GM23338 (cell line): ENCODE measurements around the gene RPS19BP1. TPM values are rescaled to one million over a fixed set of nuclear protein-coding genes. Genes with fewer than 3 reads are reported as not detected.

Experiments used
- ATAC-seq: fragments of 200-7000 bp; cut with Tn5 transposase; 3 replicates; pipeline ENCODE4 v1.9.1; 2020
- DNase-seq: peaks from one replicate; pipeline ENCODE4 v3.0.0-alpha.2; 2015; ENCODE audit warnings: low spot score
- H2AFZ ChIP-seq: fragments of 200-600 bp; sonication (generic); 2 replicates; pipeline ENCODE4 v1.8.0; 2016; ENCODE audit warnings: antibody characterized with exemption, mild to moderate bottlenecking, moderate library complexity
- H3F3A ChIP-seq: fragments of 200-600 bp; sonication (generic); replicated peaks from 2 replicates; pipeline ENCODE4 v1.8.0; 2017; ENCODE audit warnings: antibody characterized with exemption, mixed run types, low read depth
- H3K27ac ChIP-seq: fragments of 200-600 bp; sonication (generic); 2 replicates; pipeline ENCODE4 v1.6.1; 2016; ENCODE audit warnings: low read depth
- H3K27me3 ChIP-seq: fragments of 200-600 bp; sonication (generic); 2 replicates; pipeline ENCODE4 v1.8.0; 2016; ENCODE audit warnings: mild to moderate bottlenecking, mixed run types, moderate library complexity; ENCODE audit not compliant: insufficient read depth
- H3K36me3 ChIP-seq: fragments of 200-600 bp; sonication (generic); 2 replicates; pipeline ENCODE4 v1.8.0; 2016; ENCODE audit warnings: mild to moderate bottlenecking; ENCODE audit not compliant: insufficient read depth
- H3K4me1 ChIP-seq: fragments of 200-600 bp; sonication (generic); 2 replicates; pipeline ENCODE4 v1.8.0; 2016; ENCODE audit warnings: mild to moderate bottlenecking, moderate library complexity; ENCODE audit not compliant: insufficient read depth
- H3K4me2 ChIP-seq: fragments of 200-600 bp; sonication (generic); 2 replicates; pipeline ENCODE4 v1.7.1; 2017; ENCODE audit warnings: mixed run types
- H3K4me3 ChIP-seq: fragments of 200-600 bp; sonication (generic); 2 replicates; pipeline ENCODE4 v1.6.1; 2016; ENCODE audit warnings: mixed run types
- H3K79me2 ChIP-seq: fragments of 200-600 bp; sonication (generic); replicated peaks from 2 replicates; pipeline ENCODE4 v1.8.0; 2017; ENCODE audit warnings: mild to moderate bottlenecking; ENCODE audit not compliant: insufficient read depth
- H3K9me2 ChIP-seq: fragments of 200-600 bp; sonication (generic); 2 replicates; pipeline ENCODE4 v1.8.0; 2017; ENCODE audit not compliant: insufficient read depth
- H4K20me1 ChIP-seq: fragments of 200-600 bp; sonication (generic); replicated peaks from 2 replicates; pipeline ENCODE4 v1.8.0; 2017; ENCODE audit warnings: mild to moderate bottlenecking; ENCODE audit not compliant: insufficient read depth
- H3K27ac Mint-ChIP-seq: 2 replicates; pipeline ENCODE4 v1.8.0; 2020; ENCODE audit warnings: inconsistent platforms, mild to moderate bottlenecking, moderate library complexity, mixed read lengths
- H3K27me3 Mint-ChIP-seq: 3 replicates; pipeline ENCODE4 v1.8.0; 2022; ENCODE audit warnings: low read depth, mild to moderate bottlenecking, moderate library complexity, mixed read lengths, inconsistent platforms; ENCODE audit not compliant: insufficient read depth, poor library complexity
- H3K36me3 Mint-ChIP-seq: 3 replicates; pipeline ENCODE4 v1.8.0; 2021; ENCODE audit warnings: low read depth, mild to moderate bottlenecking, inconsistent platforms, moderate library complexity, mixed read lengths
- H3K4me1 Mint-ChIP-seq: 3 replicates; pipeline ENCODE4 v1.8.0; 2020; ENCODE audit warnings: mild to moderate bottlenecking, inconsistent platforms, mixed read lengths
- H3K4me3 Mint-ChIP-seq: 3 replicates; pipeline ENCODE4 v1.8.0; 2021; ENCODE audit warnings: moderate library complexity, mild to moderate bottlenecking, inconsistent platforms, mixed read lengths
- H3K9me3 Mint-ChIP-seq: 3 replicates; pipeline ENCODE4 v1.8.0; 2020; ENCODE audit warnings: moderate library complexity, mild to moderate bottlenecking, inconsistent platforms, mixed read lengths
- CREB1 ChIP-seq: fragments of 250-450 bp; sonication (Bioruptor Pico); IDR thresholded peaks from 2 replicates; pipeline ENCODE4 v1.5.0; 2020; ENCODE audit warnings: low read depth, mild to moderate bottlenecking, moderate library complexity
- ETS1 ChIP-seq: IDR thresholded peaks from 2 replicates; pipeline ENCODE4 v1.6.1; 2016; ENCODE audit warnings: antibody characterized with exemption
- EZH2 ChIP-seq: fragments of 200-600 bp; sonication (generic); IDR thresholded peaks from one replicate; pipeline ENCODE4 v1.8.0; 2017; ENCODE audit warnings: antibody characterized with exemption, mild to moderate bottlenecking, low read depth; ENCODE audit not compliant: unreplicated experiment
- EZH2phosphoT487 ChIP-seq: fragments of 200-600 bp; sonication (generic); IDR thresholded peaks from one replicate; pipeline ENCODE4 v1.8.1; 2018; ENCODE audit warnings: antibody characterized with exemption; ENCODE audit not compliant: unreplicated experiment
- JUNB ChIP-seq: IDR thresholded peaks from one replicate; pipeline ENCODE4 v1.6.1; 2016; ENCODE audit warnings: antibody characterized with exemption; ENCODE audit not compliant: unreplicated experiment
- NANOG ChIP-seq: IDR thresholded peaks from 2 replicates; pipeline ENCODE4 v1.6.1; 2016; ENCODE audit warnings: antibody characterized with exemption, borderline replicate concordance
- POLR2AphosphoS5 ChIP-seq: IDR thresholded peaks from 2 replicates; pipeline ENCODE4 v1.6.1; 2016; ENCODE audit warnings: antibody characterized with exemption, low read depth
- REST ChIP-seq: IDR thresholded peaks from one replicate; pipeline ENCODE4 v1.6.1; 2018; ENCODE audit warnings: antibody characterized with exemption; ENCODE audit not compliant: unreplicated experiment
- STAT1 ChIP-seq: IDR thresholded peaks from one replicate; pipeline ENCODE4 v1.6.1; 2016; ENCODE audit warnings: antibody characterized with exemption; ENCODE audit not compliant: unreplicated experiment
- ZNF114 ChIP-seq: fragments of 250-450 bp; sonication (Bioruptor Pico); IDR thresholded peaks from 2 replicates; pipeline ENCODE4 v1.5.0; 2020; ENCODE audit warnings: mild to moderate bottlenecking, moderate library complexity
- ZNF331 ChIP-seq: fragments of 250-450 bp; sonication (Bioruptor Pico); IDR thresholded peaks from 2 replicates; pipeline ENCODE4 v1.5.0; 2020; ENCODE audit warnings: low read depth, mild to moderate bottlenecking, moderate library complexity
- ZNF462 ChIP-seq: fragments of 250-450 bp; sonication (Bioruptor Pico); IDR thresholded peaks from 2 replicates; pipeline ENCODE4 v1.5.0; 2020; ENCODE audit warnings: mild to moderate bottlenecking, moderate library complexity
- polyA plus RNA-seq: library from polyadenylated mRNA; unstranded; fragments of >200 nt; fragmentation: Nextera tagmentation; extraction: Ambion mirVana; gene quantifications from 2 replicates; pipeline ENCODE4 v1.2.1, GENCODE V29; 2016
- total RNA-seq: library from RNA; depleted of rRNA; stranded (reverse); fragments of >200 nt; shearing (Covaris generic); gene quantifications from 2 replicates; pipeline ENCODE4 v1.2.3, GENCODE V29; 2014
- TF ChIP-seq, protein P1 (sequence below), 2 experiments: fragments of 200-600 bp in 1 of 2; sonication (generic) in 1 of 2; conservative IDR thresholded peaks; 2 replicates each; pipeline versions ENCODE4 v1.5.1 to v1.6.1; 2016 to 2017; ENCODE audit warnings: antibody characterized with exemption in 2 of 2, low read depth in 2 of 2, mild to moderate bottlenecking in 2 of 2, moderate library complexity in 1 of 2

RPS19BP1 gene
- total and polyA plus RNA-seq, 2 experiments from 2014 or later: 153 to 215 TPM

- H3K27ac ChIP-seq: no peak overlapping the region
- no peak for ATAC-seq
Observed at GRCh38 chr22:39502789-39503409, 29.6 kb downstream of the RPS19BP1 start.

More at GRCh38 chr22:39502789-39503409, 29.6 kb downstream of the RPS19BP1 start:
- Histone ChIP-seq H3F3A (peaks cover 15% of the 10 kb centered on the region; the same call in 1 of the 2 replicates), H3K79me2 (peaks cover 26% of the 10 kb centered on the region), H2AFZ (peak overlapping the region; percentile 76), H4K20me1 (peaks cover 40% of the 10 kb centered on the region), H3K9me2 (no peaks in the 10 kb centered on the region), H3K4me1 (peaks cover 13% of the 10 kb centered on the region), H3K27me3 (peaks cover 42% of the 10 kb centered on the region), H3K36me3 (peaks cover 19% of the 10 kb centered on the region), H3K4me2 (peak overlapping the region; percentile 98), H3K4me3 (peak overlapping the region; percentile 99)
- H3K4me3 Mint-ChIP-seq: peak overlapping the region; percentile 88
- no peak overlapping the region for H3K27ac Mint-ChIP-seq
- no peak for TF ChIP-seq ETS1
- TF ChIP-seq EZH2: no peak
- TF ChIP-seq ZNF114 (CRISPR knock-in tag): no peak
- no peak for TF ChIP-seq EZH2phosphoT487
- no peak for TF ChIP-seq STAT1
- no peak for TF ChIP-seq NANOG
- no peak for TF ChIP-seq REST
- TF ChIP-seq CREB1 (CRISPR knock-in tag): no peak
- TF ChIP-seq ZNF331 (CRISPR knock-in tag): no peak
- TF ChIP-seq ZNF462 (CRISPR knock-in tag): no peak
- TF ChIP-seq JUNB: no peak
- no peak for TF ChIP-seq POLR2AphosphoS5
- TF ChIP-seq, protein P1, sequence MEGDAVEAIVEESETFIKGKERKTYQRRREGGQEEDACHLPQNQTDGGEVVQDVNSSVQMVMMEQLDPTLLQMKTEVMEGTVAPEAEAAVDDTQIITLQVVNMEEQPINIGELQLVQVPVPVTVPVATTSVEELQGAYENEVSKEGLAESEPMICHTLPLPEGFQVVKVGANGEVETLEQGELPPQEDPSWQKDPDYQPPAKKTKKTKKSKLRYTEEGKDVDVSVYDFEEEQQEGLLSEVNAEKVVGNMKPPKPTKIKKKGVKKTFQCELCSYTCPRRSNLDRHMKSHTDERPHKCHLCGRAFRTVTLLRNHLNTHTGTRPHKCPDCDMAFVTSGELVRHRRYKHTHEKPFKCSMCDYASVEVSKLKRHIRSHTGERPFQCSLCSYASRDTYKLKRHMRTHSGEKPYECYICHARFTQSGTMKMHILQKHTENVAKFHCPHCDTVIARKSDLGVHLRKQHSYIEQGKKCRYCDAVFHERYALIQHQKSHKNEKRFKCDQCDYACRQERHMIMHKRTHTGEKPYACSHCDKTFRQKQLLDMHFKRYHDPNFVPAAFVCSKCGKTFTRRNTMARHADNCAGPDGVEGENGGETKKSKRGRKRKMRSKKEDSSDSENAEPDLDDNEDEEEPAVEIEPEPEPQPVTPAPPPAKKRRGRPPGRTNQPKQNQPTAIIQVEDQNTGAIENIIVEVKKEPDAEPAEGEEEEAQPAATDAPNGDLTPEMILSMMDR (conservative IDR thresholded peaks at IDR 0.05; ENCODE audit: low read depth in 2 of 2): no peak
- H3K36me3 Mint-ChIP-seq: peaks cover 38% of the 10 kb centered on the region
- peaks cover 11% of the 10 kb centered on the region for H3K4me1 Mint-ChIP-seq
- H3K27me3 Mint-ChIP-seq: peaks cover 61% of the 10 kb centered on the region
- DNase-seq: no peak
- no peaks in the 10 kb centered on the region; the same call in 1 of the 3 replicates for H3K9me3 Mint-ChIP-seq
